Retina (tissue), 1 donor: Measurements from ENCODE around the gene TEX19.
"Not testable (repeated sequence)": the region's sequence is repeated elsewhere in the genome, so short reads cannot be mapped to it uniquely, and the experiment has no call there.

ENCODE experiments used
- DNase-seq: peaks from one replicate; pipeline ENCODE4 v3.0.0-alpha.2; 2016

Gene TEX19

GRCh38 chr17:82338858-82339633, 20.0 kb upstream of the TEX19 start:
- DNase-seq = no peak

DNA sequence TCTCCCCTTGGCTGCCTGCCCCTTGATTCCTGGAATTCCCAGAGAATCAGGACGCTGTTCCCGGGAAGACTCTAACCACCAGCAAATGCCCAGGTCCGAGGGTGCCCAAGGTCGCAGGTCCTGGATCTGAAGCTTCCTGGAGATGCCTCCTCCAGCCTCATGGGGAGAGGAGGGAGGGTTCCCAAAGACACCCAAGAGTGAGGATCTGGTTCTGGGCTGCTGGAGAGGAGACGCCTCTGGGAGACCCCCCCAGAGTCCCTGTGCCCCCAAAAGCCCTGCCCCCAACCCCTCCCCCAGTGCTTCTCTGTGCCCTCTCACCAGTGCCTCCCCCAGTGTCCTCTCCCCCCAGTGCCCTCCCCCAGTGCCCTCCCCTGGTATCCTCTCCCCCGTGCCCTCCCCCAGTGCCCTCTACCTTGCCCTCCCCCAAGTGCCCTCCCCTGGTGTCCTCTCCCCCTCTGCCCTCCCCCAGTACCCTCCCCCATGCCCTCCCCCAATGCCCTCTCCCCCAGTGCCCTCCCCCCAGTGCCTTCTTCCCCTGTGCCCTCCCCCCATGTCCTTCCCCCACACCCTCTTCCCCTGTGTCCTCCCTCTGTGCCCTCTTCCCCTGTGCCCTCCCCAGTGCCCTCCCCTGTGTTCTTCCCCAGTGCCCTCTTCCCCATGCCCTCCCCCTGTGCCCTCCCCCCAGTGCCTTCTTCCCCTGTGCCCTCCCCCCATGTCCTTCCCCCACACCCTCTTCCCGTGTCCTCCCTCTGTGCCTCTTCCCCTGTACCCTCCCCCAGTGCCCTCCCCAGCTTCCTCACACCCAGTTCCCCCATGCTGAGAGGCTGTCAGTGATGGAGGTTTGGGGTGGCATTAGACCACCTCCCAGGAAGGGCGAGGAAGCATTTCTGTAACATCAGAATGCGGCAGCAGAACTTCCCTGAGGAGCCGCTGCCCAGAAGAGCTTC, 19.1 kb upstream of the TEX19 start:
- no peak for DNase-seq

DNA sequence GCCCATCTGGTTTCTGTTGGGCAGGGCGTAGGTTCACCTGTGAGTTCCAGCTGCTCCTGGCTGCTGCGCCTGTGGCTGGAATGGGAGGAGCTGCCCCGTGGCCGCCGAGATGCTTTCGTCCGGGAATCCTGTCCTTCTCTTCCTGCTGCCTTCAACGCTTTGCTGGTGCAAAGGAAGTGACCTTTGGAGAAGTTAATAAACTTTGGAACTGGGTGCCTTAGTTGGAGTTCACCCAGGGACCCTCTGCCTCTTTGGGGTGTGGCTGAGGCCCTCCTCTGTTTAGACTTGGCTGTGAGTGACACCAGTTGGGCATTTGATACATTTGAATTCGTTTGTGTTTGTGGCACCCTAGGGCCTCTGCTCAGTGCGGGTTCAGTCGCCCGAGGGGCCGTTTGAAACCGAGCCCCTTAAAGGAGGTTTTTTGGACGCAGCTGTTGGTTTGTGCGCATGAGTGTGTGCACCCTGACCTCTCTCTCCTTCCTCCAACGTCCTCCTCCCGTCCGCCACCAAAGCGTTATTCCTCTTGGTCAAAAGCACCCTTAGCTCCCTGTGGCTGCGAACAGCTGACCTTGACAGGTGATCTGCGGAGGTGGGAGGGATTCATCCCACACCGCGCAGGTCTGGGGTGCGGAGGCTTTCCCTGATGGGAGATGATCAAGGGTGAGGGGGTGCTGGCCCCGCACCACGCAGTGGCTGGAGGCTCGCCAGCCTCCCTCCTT, 16.5 kb upstream of the TEX19 start:
- DNase-seq = no peak

GRCh38 chr17:82343560-82343959, 15.5 kb upstream of the TEX19 start:
- no peak for DNase-seq

- no peak for DNase-seq
These were observed 14.7 kb upstream of the TEX19 start for GRCh38 chr17:82344175-82344907.

DNA sequence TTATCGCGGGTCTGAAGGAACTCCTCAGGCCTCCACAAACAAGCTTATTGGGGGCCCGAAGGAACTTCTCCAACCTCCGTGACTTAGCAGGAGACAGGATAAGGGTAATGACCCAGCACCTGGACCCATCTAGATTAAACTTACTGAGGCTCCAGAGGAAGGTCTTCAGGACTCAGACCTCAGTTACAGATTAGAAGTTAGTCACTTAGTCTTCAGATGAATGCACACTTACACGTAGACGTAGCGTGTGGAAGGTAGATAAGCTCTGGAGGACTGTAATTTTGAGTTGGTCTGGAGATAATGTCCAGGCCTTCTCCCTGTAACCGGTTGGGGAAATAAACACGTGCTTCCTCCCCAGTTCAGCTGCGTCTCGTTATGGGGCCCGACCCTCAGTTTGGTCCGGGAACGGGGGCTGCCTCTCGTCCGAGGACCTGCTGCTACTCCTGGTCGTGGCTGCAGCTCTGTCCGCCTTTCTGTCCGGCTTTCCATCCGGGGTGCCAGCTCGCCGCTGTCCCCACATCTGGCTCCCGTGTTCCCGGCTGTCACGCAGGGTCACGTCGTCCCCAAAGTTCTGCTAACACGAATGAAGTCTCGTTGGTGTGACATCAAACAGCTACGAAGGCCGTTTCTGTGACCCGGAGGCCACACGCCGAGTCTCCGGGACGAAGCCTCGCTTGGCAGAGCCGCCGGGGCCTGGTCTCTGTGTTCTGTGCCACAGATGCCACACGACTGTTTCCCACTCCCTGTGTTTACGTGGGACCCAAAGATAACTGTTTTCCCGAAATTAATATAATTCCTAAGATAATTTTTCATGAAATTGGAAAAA, 13.7 kb upstream of the TEX19 start:
- DNase-seq = no peak

- no peak for DNase-seq
These were observed 12.4 kb upstream of the TEX19 start for GRCh38 chr17:82346342-82347300.

DNA sequence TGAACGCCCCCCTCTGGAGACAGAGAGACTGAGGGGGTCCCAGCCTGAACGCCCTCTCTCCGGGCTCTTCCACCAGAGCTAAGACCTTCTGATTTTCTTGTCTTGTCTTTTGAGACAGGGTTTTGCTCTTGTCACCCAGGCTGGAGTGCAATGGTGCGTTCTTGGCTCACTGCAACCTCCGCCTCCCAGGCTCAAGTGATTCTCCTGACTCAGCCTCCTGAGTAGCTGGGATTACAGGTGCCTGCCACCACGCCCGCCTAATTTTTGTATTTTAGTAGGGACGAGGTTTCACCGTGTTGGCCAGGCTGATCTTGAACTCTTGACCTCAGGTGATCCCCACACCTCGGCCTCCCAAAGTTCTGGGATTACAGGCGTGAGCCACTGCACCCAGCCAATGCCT, 11.1 kb upstream of the TEX19 start:
- DNase-seq = not testable (repeated sequence)

DNA sequence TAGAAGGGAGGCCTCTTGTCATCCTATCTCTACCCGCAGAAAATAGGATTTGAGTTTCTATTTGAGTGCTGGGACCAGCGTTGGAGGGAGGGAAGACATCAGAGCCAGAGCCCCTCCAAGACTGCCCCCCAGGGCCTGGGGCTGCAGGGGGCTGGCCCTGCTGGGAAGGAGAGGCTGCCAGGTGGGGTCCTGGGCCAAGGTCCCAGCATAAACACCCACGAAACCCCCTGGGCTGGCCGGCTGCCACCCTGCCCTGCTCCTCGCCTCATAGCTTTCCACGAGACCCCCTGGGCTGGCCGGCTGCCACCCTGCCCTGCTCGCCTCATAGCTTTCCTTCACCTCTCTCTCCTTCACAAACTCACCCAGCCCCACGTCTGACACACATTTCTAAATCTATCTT, 10.6 kb upstream of the TEX19 start:
- DNase-seq = no peak

GRCh38 chr17:82348866-82349265, 10.2 kb upstream of the TEX19 start:
- DNase-seq = no peak

DNA sequence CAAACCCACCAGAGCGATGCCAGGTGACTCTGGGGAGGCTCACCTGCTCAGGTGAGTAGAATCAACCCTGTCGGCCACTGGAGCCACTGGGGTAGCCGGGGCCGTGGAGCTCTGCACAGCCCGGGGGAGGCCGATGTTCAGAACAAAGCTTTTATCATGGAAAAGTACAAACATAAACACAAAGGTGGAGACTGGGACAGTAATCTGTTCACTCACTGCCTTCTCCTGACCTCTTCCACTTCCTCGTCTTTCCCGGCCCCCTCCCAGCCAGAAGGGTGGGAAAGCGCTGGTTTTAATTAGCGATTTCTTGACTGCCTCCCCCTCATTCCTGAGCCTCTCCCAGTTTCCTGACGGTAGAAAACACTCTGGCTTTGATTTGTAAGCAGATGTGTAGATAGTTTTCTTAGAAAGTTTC, 9.8 kb upstream of the TEX19 start:
- DNase-seq = no peak

GRCh38 chr17:82350182-82351030, 8.6 kb upstream of the TEX19 start:
- no peak for DNase-seq

DNA sequence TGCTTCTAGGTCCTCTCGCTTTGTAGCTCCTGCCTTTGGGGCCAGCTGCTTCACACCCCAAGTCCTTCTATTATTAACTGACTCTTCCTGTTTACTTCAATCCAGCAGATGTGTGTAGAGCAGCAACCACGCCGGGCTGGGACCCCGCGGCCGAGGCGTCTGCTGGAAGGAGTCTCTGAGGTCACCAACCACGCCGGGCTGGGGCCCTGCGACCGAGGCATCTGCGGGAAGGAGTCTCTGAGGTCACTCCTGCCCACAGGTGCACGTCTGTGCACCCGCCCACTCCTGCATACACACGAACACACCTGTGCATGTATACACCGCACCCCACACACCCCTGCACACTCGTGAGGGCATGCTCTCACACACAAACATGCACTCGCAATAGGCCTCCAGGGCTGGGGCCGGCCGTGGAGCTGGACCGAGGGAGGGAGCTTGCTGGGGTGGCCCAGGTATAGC, 7.8 kb upstream of the TEX19 start:
- DNase-seq = no peak

- peak; percentile 94 for DNase-seq
These were observed 7.1 kb upstream of the TEX19 start for GRCh38 chr17:82351713-82352488.

DNA sequence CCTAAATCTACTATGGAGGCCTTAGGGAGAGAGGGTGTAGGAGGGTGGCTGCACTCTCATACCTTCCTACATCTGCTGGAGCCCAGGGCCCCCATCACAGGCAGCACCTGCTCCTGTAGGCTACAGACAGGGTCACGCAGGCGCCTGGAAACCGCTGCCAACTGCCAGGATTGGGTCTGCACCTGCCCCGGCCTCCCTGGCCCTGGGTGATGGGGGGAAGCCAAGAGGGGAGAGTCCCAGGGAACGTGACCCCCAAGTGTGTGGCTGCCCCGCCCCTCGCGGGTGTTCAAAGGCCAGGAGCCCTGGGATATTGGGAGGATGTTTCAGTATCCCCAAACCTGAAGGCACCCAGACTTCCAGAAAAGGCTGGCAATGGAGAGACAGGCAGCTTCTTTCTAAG, 5.6 kb upstream of the TEX19 start:
- no peak for DNase-seq

GRCh38 chr17:82354804-82355308, 4.2 kb upstream of the TEX19 start:
- DNase-seq = no peak

- DNase-seq = no peak
These were observed 3.1 kb upstream of the TEX19 start for GRCh38 chr17:82355770-82356427.
